Subcutaneous adipose tissue (tissue), 4 donors: ENCODE measurements around the gene CAMSAP3. TPM values are rescaled to one million over a fixed set of nuclear protein-coding genes. Genes with fewer than 3 reads are reported as not detected.

Source experiments
- CTCF ChIP-seq: fragments of 450-650 bp; IDR thresholded peaks from one replicate; pipeline ENCODE4 v1.5.1; 2016; ENCODE audit warnings: low read depth, mild to moderate bottlenecking, control low read depth, antibody characterized with exemption, moderate library complexity
- total RNA-seq, 4 donors: library from RNA; depleted of rRNA; stranded (reverse); fragments of >200 nt; gene quantifications; one replicate each; pipeline ENCODE4 v1.1.0, GENCODE V29; 2016

CAMSAP3 gene
- total RNA-seq, 4 donors from 2014 or later: not detected

DNA sequence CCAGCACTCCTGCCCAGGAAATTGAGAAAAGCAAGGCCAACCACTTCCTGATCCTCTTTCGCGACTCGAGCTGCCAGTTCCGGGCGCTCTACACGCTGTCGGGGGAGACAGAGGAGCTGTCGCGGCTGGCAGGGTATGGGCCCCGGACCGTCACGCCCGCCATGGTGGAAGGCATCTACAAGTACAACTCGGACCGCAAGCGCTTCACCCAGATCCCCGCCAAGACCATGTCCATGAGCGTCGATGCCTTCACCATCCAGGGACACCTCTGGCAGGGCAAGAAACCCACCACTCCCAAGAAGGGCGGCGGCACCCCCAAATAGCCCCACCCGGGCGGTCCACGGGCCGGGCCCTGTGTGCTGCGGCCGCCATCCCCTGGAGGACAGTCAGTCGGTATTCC, 22.1 kb downstream of the CAMSAP3 start:
- TF ChIP-seq CTCF: no peak

DNA sequence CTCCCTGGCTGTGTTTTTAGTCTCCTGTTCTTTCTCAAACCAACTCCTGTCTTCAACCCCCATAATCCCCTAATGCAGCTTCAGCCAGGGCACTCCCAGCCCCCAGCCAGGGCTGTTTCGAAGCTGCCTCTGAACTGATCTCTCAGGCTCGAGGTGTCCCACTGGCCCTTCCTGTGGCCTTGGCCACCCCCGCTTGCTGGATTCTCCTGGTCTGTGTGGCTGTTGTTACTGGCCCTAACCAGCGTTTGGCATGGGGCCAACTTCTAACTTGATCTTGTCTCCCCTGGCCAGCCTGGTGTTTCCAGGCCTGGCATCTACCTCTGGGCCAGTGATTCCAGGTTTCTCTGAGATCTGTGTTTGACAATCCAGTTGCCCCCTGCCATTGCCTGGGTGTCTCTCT, 22.7 kb downstream of the CAMSAP3 start:
- no peak for TF ChIP-seq CTCF

- TF ChIP-seq CTCF: no peak
These were observed 23.3 kb downstream of the CAMSAP3 start for GRCh38 chr19:7618771-7619510.

GRCh38 chr19:7619671-7620441, 24.2 kb downstream of the CAMSAP3 start:
- no peak for TF ChIP-seq CTCF

- no peak for TF ChIP-seq CTCF
These were observed 25.1 kb downstream of the CAMSAP3 start for GRCh38 chr19:7620442-7621412.

DNA sequence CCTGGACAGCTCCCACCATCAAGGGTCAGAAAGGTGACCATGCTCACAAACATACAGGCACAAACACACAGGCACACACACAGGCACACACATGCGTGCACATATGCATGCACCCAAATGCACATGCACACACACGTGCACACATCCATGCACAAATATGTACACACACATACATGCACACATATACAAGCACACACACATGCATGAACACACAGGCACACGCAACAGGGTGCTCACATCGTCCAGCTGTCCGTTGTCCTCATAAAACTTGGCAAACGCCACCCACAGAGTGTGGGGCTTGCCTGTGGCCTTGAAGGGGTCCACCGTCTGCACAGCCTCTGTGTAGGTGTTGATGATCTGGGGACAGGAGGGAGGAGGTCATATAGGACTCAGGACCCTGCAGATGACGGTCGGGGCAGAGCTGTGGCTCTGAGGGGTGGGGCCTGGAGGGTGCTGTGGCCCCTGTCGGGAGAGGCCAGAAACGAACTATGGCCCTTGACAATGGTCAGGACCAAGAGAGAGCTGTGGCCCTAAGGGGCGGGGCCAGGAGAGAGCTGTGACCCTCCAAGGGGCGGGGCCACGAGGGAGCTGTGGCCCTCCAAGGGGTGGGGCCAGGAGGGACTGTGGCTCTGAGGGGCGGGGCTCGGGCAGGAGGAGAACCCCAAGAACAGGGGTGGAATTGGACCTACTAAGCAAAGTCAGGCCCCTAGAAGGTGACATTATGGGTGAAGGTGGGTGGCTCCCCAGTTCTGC, 27.4 kb downstream of the CAMSAP3 start:
- no peak for TF ChIP-seq CTCF
